ENCODE measurements around the gene TUBGCP2. TPM values are rescaled to one million over a fixed set of nuclear protein-coding genes. Genes with fewer than 3 reads are reported as not detected.

The TUBGCP2 gene
- total and polyA plus RNA-seq, 11 donors: 33.5 to 49.5 (median 38.2) TPM

- peak overlapping the region in 4 of 12 donors; percentile 71 to 79 (median 77) for H3K4me3 ChIP-seq
- intact Hi-C loops (cut with DNase I): loop anchor here in 2 of 10 donors (2.0 to 5.0 kb wide), 2 partner anchors 45 to 46 kb away; partner anchors contain the start of genes TUBGCP2 (in 2 of the 2) and ZNF511 (in 2 of the 2)
Measured at GRCh38 chr10:133262696-133263095, 46.0 kb downstream of the TUBGCP2 start.

GRCh38 chr10:133261726-133262325, 46.8 kb downstream of the TUBGCP2 start:
- intact Hi-C loops (cut with DNase I): loop anchor here in 2 of 10 donors (2.0 to 5.0 kb wide), 2 partner anchors 45 to 47 kb away; partner anchors contain the start of genes TUBGCP2 (in 2 of the 2) and ZNF511 (in 2 of the 2)
- Histone ChIP-seq H3K27me3 (no peaks in the 10 kb centered on the region), H3K9me3 (no peaks in the 10 kb centered on the region), H3K4me1 (peaks cover 5 to 69% (median 37%) of the 10 kb centered on the region in 12 donors), H3K36me3 (no peaks in the 10 kb centered on the region), H3K4me3 (peak overlapping the region; percentile 49 to 85 (median 77)), H3K27ac (peak overlapping the region; percentile 77 to 96 (median 89))
- peak; percentile 62 to 88 (median 76) for ATAC-seq
- WGBS, 4 donors: 0 to 2% (median 1%) methylated on average over 9 to 79 of the region's 79 CpGs
- TF ChIP-seq CTCF (IDR thresholded peaks at IDR 0.05) (no peak), POLR2A (IDR thresholded peaks at IDR 0.05) (peak in 1 of 2 donors; percentile 67)
- peak; percentile 88 to 95 (median 91) for DNase-seq

More at GRCh38 chr10:133262696-133263095, 46.0 kb downstream of the TUBGCP2 start:
- Histone ChIP-seq H3K4me1 (peaks cover 5 to 60% (median 31%) of the 10 kb centered on the region in 12 donors), H3K36me3 (peaks cover 0 to under 1% (median 0%) of the 10 kb centered on the region in 9 donors), H3K27me3 (no peaks in the 10 kb centered on the region), H3K9me3 (no peaks in the 10 kb centered on the region), H3K27ac (peak overlapping the region in 1 of 12 donors; percentile 12)
- WGBS, 4 donors: 89 to 95% (median 90%) methylated on average over 5 to 14 of the region's 14 CpGs
- DNase-seq (no peak), ATAC-seq (no peak)
- TF ChIP-seq POLR2A (IDR thresholded peaks at IDR 0.05) (no peak), CTCF (IDR thresholded peaks at IDR 0.05) (no peak)

GRCh38 chr10:133260895-133261725, 47.6 kb downstream of the TUBGCP2 start:
- peak; percentile 12 to 67 (median 50) for ATAC-seq
- intact Hi-C loops (cut with DNase I): loop anchor here in 1 of 10 donors (5.0 kb wide), 1 partner anchor 46 kb away; the partner anchor contains the start of genes TUBGCP2 and ZNF511

More at GRCh38 chr10:133260895-133261725, 47.6 kb downstream of the TUBGCP2 start:
- Histone ChIP-seq H3K4me3 (peak overlapping the region; percentile 49 to 85 (median 77)), H3K36me3 (no peaks in the 10 kb centered on the region), H3K27ac (peak overlapping the region; percentile 77 to 96 (median 89)), H3K27me3 (no peaks in the 10 kb centered on the region), H3K4me1 (peaks cover 5 to 69% (median 37%) of the 10 kb centered on the region in 12 donors), H3K9me3 (no peaks in the 10 kb centered on the region)
- peak; percentile 48 to 84 (median 63) for DNase-seq
- 15 to 66% (median 27%) methylated on average over 12 to 50 of the region's 50 CpGs for WGBS, 4 donors
- TF ChIP-seq POLR2A (IDR thresholded peaks at IDR 0.05) (no peak), CTCF (IDR thresholded peaks at IDR 0.05) (no peak)

Measured in heart left ventricle (tissue), 16 donors.